Endothelial cell of umbilical vein (primary cell): ENCODE results near the gene TLCD2.

Experiments
- EZH2 ChIP-seq: IDR thresholded peaks from 2 replicates; pipeline ENCODE4 v1.6.1; 2012; ENCODE audit warnings: borderline replicate concordance, low read depth, mild to moderate bottlenecking, moderate library complexity, low read length, inconsistent platforms; ENCODE audit not compliant: severe bottlenecking
- GATA2 ChIP-seq: IDR thresholded peaks from 2 replicates; pipeline ENCODE4 v1.7.0; 2011; ENCODE audit warnings: low read depth, mild to moderate bottlenecking, moderate library complexity, mixed read lengths, low read length; ENCODE audit not compliant: insufficient read length, insufficient read depth
- JUN ChIP-seq: IDR thresholded peaks from 2 replicates; pipeline ENCODE4 v1.6.1; 2011; ENCODE audit warnings: borderline replicate concordance, low read depth; ENCODE audit not compliant: insufficient read length, insufficient read depth
- POLR2A ChIP-seq: IDR thresholded peaks from 2 replicates; pipeline ENCODE4 v1.6.1; 2012; ENCODE audit warnings: low read depth, mild to moderate bottlenecking, control low read depth, low read length
- POLR2AphosphoS5 ChIP-seq: IDR thresholded peaks from 2 replicates; pipeline ENCODE4 v1.6.1; 2012; ENCODE audit warnings: low read depth, mild to moderate bottlenecking, control low read depth, low read length, moderate library complexity; ENCODE audit not compliant: insufficient read depth
- TF ChIP-seq, protein P1 (sequence below), 2 donors: IDR thresholded peaks; 1 replicate in 1 of 2; 2 replicates in 1 of 2; pipeline ENCODE4 v1.5.1; 2011; ENCODE audit warnings: low read length in 2 of 2, mild to moderate bottlenecking in 2 of 2, moderate library complexity in 2 of 2, control low read depth in 1 of 2, inconsistent platforms in 1 of 2, low read depth in 1 of 2; ENCODE audit not compliant: insufficient read depth in 1 of 2; ENCODE audit errors: extremely low read depth in 1 of 2
- TF ChIP-seq, protein P2 (sequence below): IDR thresholded peaks from 2 replicates; pipeline ENCODE4 v1.6.1; 2011; ENCODE audit not compliant: insufficient read depth, insufficient read length

DNA sequence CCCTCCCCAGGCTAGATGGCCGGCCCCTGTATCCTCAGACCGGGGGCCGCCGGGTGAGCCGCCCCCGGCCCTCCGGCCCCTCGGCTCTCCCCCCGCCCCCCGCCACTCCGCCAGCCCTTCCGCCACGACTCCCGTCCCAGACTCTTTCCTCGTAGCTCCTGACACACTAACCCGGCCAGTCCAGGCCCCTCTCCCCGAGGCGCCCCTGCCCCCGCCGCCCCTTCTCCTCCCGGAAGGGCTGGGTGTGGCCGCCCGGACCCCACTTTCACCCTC lies 5.6 kb upstream of the TLCD2 start:
- TF ChIP-seq, protein P1, sequence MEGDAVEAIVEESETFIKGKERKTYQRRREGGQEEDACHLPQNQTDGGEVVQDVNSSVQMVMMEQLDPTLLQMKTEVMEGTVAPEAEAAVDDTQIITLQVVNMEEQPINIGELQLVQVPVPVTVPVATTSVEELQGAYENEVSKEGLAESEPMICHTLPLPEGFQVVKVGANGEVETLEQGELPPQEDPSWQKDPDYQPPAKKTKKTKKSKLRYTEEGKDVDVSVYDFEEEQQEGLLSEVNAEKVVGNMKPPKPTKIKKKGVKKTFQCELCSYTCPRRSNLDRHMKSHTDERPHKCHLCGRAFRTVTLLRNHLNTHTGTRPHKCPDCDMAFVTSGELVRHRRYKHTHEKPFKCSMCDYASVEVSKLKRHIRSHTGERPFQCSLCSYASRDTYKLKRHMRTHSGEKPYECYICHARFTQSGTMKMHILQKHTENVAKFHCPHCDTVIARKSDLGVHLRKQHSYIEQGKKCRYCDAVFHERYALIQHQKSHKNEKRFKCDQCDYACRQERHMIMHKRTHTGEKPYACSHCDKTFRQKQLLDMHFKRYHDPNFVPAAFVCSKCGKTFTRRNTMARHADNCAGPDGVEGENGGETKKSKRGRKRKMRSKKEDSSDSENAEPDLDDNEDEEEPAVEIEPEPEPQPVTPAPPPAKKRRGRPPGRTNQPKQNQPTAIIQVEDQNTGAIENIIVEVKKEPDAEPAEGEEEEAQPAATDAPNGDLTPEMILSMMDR (IDR thresholded peaks at IDR 0.05; ENCODE audit: extremely low read depth in 1 of 2, insufficient read depth in 1 of 2, low read depth in 1 of 2, low read length in 2 of 2): no peak
- TF ChIP-seq, protein P2, sequence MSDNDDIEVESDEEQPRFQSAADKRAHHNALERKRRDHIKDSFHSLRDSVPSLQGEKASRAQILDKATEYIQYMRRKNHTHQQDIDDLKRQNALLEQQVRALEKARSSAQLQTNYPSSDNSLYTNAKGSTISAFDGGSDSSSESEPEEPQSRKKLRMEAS: no peak
- no peak for TF ChIP-seq EZH2
- no peak for TF ChIP-seq JUN
- no peak for TF ChIP-seq POLR2AphosphoS5
- TF ChIP-seq POLR2A: peak; percentile 9
- no peak for TF ChIP-seq GATA2
